Measurements from ENCODE around the gene WDFY2.

- TF ChIP-seq CTCF (IDR thresholded peaks at IDR 0.05) (no peak), POLR2A (IDR thresholded peaks at IDR 0.05) (no peak)
Measured at GRCh38 chr13:51645154-51645650, 60.9 kb downstream of the WDFY2 start.

Data from upper lobe of left lung (tissue), 4 donors.